ENCODE results near the gene CNTN4. TPM values are rescaled to one million over a fixed set of nuclear protein-coding genes. Genes with fewer than 3 reads are reported as not detected.
A peak's percentile ranks its signal among the peaks of the same experiment; 100 is the strongest.

CNTN4 gene
- total RNA-seq, 2 donors from 2014 or later = 13.0 to 50.1 TPM

DNA sequence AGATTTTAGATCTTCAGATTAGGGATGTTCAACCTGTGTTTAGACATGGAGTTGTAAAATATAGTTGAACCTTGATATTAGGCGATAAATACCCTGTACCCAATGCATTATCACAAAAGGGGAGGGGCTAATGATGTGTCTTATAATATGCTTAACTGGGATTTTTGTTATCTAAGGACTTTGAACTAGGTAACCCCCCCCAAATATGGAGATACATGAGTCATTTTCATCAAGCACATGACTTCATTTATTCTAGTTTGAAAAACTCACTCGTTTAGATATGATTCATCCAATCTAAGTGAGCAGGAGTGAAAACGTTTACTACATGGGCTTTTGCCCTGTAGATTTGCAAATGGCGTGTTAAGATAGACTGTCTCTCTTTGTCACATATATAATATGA lies 799.2 kb downstream of the CNTN4 start:
- Histone ChIP-seq H3K4me3 (no peak overlapping the region), H3K36me3 (replicated peaks in 1 of 2; ENCODE audit: insufficient read depth in 1 of 2, low read depth in 2 of 2) (no peaks in the 10 kb centered on the region), H3K27me3 (no peaks in the 10 kb centered on the region), H3K27ac (no peak overlapping the region), H3K9me3 (no peaks in the 10 kb centered on the region), H3K4me1 (no peaks in the 10 kb centered on the region)
- DNase-seq (no peak), ATAC-seq (no peak)
- TF ChIP-seq, protein P1, sequence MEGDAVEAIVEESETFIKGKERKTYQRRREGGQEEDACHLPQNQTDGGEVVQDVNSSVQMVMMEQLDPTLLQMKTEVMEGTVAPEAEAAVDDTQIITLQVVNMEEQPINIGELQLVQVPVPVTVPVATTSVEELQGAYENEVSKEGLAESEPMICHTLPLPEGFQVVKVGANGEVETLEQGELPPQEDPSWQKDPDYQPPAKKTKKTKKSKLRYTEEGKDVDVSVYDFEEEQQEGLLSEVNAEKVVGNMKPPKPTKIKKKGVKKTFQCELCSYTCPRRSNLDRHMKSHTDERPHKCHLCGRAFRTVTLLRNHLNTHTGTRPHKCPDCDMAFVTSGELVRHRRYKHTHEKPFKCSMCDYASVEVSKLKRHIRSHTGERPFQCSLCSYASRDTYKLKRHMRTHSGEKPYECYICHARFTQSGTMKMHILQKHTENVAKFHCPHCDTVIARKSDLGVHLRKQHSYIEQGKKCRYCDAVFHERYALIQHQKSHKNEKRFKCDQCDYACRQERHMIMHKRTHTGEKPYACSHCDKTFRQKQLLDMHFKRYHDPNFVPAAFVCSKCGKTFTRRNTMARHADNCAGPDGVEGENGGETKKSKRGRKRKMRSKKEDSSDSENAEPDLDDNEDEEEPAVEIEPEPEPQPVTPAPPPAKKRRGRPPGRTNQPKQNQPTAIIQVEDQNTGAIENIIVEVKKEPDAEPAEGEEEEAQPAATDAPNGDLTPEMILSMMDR (IDR thresholded peaks at IDR 0.05) = no peak
- TF ChIP-seq POLR2A (IDR thresholded peaks at IDR 0.05) = no peak
- 60 to 71% methylated on average over 4 of the region's 4 CpGs for WGBS, 2 donors
- intact Hi-C loops (cut with DNase I) = no loop called here

DNA sequence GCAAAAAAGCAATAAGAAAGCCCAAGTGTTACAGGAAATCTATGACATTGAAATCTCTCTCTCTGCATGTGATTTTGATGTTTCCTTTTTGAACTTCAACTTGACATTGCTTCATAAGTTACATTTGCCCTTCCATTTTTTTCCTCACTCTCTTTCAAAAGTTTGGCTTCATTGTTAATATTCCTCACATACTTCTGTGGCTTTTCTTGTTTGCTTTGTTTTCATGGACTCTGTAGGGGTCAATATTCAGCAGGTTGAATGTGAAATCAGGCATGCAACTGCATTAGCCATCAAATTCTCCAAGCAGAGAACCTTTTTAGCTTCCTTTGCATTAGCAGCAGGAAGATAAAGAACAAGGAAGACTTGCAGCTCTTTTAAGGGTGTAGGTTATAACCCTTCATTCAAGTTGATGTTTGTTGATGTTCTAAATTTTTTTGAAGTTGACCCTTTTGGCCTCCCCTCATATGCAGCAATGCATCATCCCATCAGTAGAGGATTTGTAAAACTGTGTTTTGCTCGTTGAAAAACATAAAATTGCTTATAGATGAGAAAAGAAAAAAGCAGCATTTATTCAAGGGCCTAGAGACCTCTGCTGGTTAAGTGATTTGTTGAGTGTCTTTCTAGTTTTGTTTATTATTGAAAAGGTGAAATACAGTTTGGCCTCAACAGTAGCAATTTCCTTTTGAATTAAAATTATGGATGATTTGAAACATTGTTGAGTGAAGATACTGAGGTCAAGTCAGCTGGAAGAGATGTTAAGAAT lies 800.1 kb downstream of the CNTN4 start:
- DNase-seq (no peak), ATAC-seq (no peak)
- no peak overlapping the region for H3K27ac ChIP-seq
- 7 to 16% methylated on average over 1 of the region's 1 CpG for WGBS, 2 donors
- intact Hi-C loops (cut with DNase I) = no loop called here
- TF ChIP-seq, protein P1 (IDR thresholded peaks at IDR 0.05) = peak in 2 of 7 experiments; percentile 7 to 11
- no peak for TF ChIP-seq POLR2A (IDR thresholded peaks at IDR 0.05)
- no peaks in the 10 kb centered on the region for H3K36me3 ChIP-seq (replicated peaks in 1 of 2; ENCODE audit: insufficient read depth in 1 of 2, low read depth in 2 of 2)
- no peak overlapping the region for H3K4me3 ChIP-seq
- no peaks in the 10 kb centered on the region for H3K27me3 ChIP-seq
- H3K4me1 ChIP-seq = no peaks in the 10 kb centered on the region
- H3K9me3 ChIP-seq = no peaks in the 10 kb centered on the region

DNA sequence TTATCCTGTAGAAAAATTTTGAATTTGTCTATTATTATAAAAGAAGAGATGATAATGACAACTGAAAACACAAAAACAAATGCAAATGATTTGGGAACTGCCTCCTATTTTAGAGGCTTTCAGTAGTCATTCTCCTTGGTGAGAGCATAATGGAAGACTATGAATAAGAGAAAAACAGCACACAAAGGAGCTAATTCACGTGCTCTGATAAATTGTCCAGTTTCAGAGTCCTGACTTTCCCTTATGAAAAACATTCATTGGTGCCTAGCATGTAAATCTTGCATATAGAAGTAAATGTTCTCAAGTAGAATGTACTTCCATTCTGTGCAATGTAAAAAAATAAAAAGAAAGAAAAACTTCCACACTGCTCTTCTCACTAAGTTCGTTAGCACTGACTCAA lies 805.4 kb downstream of the CNTN4 start:
- H3K4me3 ChIP-seq = no peak overlapping the region
- no peak for TF ChIP-seq POLR2A (IDR thresholded peaks at IDR 0.05)
- TF ChIP-seq, protein P1 (IDR thresholded peaks at IDR 0.05) = no peak
- no peaks in the 10 kb centered on the region for H3K4me1 ChIP-seq
- H3K36me3 ChIP-seq (replicated peaks in 1 of 2; ENCODE audit: insufficient read depth in 1 of 2, low read depth in 2 of 2) = no peaks in the 10 kb centered on the region
- WGBS, 2 donors = 51 to 60% methylated on average over 2 of the region's 2 CpGs
- DNase-seq (no peak), ATAC-seq (no peak)
- intact Hi-C loops (cut with DNase I) = no loop called here
- no peak overlapping the region for H3K27ac ChIP-seq
- no peaks in the 10 kb centered on the region for H3K27me3 ChIP-seq
- no peaks in the 10 kb centered on the region for H3K9me3 ChIP-seq

DNA sequence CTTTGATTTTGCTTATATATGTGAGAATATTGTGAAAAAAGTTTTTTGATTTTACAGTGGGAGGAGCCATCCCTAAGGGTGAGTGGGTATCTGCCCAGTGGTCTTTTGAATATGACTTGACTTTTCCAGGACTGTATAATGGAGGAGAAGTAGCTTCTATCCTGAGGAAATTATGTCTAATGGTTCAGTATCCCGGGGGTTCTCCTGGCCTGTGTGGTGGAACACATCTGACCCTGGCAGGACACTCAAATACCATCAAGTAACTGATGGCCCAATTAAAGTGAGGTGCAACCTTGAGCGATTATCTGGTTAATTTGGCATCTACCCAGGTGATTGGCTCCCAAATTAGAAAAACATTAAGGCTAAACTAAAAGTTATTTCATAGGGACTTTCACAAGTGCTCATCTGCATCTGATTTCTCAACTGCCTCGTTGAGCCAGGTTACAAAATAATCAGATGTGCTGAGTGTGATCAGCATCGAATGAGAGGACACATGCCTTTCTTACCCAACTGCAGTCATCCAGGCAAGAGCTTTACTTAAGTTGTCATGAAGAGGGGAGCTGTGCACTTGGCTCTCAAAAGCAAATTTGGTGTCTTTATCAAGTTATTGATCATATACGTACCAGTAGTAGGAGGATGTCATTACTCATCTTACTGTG lies 810.2 kb downstream of the CNTN4 start:
- Histone ChIP-seq H3K27me3 (no peaks in the 10 kb centered on the region), H3K36me3 (replicated peaks in 1 of 2; ENCODE audit: insufficient read depth in 1 of 2, low read depth in 2 of 2) (no peaks in the 10 kb centered on the region), H3K9me3 (no peaks in the 10 kb centered on the region), H3K4me3 (no peak overlapping the region), H3K27ac (no peak overlapping the region), H3K4me1 (no peaks in the 10 kb centered on the region)
- ATAC-seq = no peak
- DNase-seq = no peak
- intact Hi-C loops (cut with DNase I) = no loop called here
- 58 to 67% methylated on average over 5 of the region's 5 CpGs for WGBS, 2 donors
- TF ChIP-seq, protein P1 (IDR thresholded peaks at IDR 0.05) = no peak
- no peak for TF ChIP-seq POLR2A (IDR thresholded peaks at IDR 0.05)

Measured in body of pancreas (tissue), 4 donors.